ENCODE results near the gene GRB2. TPM values are rescaled to one million over a fixed set of nuclear protein-coding genes. Genes with fewer than 3 reads are reported as not detected.
"Not testable (repeated sequence)": the region's sequence is repeated elsewhere in the genome, so short reads cannot be mapped to it uniquely, and the experiment has no call there.

The GRB2 gene
- total RNA-seq, 2 donors from 2014 or later: 88.3 to 95.7 TPM

DNA sequence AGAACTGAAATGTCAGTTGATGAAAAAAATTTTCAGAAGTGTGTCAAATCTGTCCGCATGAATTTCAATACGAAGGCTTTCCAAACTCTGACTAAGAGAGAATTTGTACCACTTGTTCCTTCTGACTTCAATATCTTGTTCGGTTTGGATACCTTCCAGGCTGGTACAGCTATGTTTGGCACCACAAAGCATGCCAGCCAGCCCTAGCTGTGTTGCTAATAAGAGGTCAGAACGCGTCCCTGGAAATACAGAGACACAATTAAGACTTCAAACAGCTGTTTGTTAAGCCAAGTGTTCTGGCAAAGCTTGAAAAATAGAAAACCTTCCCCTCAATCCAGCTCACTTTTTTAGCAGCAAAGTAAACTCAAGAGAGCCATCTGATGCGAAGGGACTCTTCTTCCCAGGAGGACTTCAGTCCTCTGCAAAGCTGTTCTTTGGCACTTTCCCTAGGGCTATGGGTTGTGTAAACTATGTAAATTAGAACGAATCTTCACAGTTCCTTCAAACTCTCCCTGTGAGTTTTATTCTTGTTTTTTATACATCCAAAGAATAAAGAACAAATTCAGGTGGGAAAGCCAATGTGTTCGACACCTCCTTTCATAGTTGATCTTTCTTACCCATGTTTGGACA, 35.1 kb downstream of the GRB2 start:
- TF ChIP-seq POLR2A (IDR thresholded peaks at IDR 0.05): no peak
- no peak for TF ChIP-seq POLR2AphosphoS5 (IDR thresholded peaks at IDR 0.05)
- TF ChIP-seq, protein P1, sequence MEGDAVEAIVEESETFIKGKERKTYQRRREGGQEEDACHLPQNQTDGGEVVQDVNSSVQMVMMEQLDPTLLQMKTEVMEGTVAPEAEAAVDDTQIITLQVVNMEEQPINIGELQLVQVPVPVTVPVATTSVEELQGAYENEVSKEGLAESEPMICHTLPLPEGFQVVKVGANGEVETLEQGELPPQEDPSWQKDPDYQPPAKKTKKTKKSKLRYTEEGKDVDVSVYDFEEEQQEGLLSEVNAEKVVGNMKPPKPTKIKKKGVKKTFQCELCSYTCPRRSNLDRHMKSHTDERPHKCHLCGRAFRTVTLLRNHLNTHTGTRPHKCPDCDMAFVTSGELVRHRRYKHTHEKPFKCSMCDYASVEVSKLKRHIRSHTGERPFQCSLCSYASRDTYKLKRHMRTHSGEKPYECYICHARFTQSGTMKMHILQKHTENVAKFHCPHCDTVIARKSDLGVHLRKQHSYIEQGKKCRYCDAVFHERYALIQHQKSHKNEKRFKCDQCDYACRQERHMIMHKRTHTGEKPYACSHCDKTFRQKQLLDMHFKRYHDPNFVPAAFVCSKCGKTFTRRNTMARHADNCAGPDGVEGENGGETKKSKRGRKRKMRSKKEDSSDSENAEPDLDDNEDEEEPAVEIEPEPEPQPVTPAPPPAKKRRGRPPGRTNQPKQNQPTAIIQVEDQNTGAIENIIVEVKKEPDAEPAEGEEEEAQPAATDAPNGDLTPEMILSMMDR (IDR thresholded peaks at IDR 0.05): no peak
- intact Hi-C loops (cut with DNase I): no loop called here
- Histone ChIP-seq H3K9me3 (no peaks in the 10 kb centered on the region), H3K36me3 (no peaks in the 10 kb centered on the region), H3K27ac (no peak overlapping the region), H3K4me1 (replicated peaks) (peaks cover 8% of the 10 kb centered on the region), H3K4me3 (no peak overlapping the region), H3K27me3 (replicated peaks; ENCODE audit: insufficient read depth) (no peaks in the 10 kb centered on the region)
- DNase-seq (ENCODE audit: low spot score): peak; percentile 26
- 31% methylated on average over 8 of the region's 8 CpGs for WGBS

DNA sequence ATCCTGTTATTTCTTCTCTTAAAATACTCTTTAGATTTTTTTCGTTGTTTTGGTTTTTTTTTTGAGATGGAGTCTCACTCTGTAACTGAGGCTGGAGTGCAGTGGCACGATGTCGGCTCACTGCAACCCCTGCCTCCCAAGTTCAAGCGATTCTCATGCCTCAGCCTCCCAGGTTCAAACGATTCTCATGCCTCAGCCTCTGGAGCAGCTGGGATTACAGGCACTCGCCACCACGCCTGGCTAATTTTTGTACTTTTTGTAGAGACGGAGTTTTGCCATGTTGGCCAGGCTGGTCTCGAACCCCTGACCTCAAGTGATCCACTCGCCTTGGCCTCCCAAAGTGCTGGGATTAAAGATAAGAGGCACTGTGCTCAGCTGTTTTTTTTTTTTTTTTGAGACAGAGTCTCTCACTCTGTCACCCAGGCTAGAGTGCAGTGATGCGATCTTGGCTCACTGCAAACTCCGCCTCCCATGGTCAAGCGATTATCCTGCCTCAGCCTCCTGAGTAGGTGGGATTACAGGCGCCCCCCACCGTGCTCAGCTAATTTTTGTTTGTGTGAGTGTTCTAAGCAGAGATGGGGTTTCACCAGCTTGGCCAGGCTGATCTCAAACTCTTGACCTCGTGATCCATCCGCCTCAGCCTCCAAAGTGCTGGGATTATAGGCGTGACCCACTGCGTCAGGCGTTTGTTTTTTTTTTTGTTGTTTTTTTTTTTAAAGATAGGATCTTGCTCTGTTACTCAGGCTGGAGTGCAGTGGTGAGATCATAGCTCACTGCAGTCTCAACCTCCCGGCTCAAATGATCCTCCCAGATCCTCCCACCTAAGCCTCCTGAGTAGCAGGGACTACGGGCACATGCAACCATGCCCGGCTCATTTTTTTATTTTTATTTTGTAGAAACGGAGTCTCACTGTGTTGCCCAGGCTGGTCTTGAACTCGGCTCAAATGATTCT, 37.4 kb downstream of the GRB2 start:
- not testable (repeated sequence) for H3K9me3 ChIP-seq; H3K4me1 ChIP-seq (replicated peaks)
- 85% methylated on average over 25 of the region's 25 CpGs for WGBS

DNA sequence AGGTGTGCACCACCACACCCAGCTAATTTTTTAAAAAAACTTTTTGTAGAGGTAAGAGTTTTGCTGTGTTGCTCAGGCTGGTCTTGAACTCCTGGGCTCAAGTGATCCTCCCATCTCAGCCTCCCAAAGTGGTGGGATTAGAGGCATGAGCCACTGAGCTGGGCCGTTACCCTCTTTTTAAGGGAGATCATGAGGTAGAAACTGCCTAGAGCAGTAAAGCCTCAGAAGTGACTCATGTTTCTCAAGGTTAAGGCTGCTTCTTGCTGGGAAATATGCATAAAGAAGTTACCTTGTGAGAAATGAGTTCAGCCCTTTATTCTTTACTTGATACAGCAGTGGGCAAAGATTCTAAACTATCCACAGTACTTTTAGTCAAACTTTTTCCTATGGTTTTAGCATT, 38.2 kb downstream of the GRB2 start:
- H3K27me3 ChIP-seq (replicated peaks; ENCODE audit: insufficient read depth): no peaks in the 10 kb centered on the region
- TF ChIP-seq POLR2AphosphoS5 (IDR thresholded peaks at IDR 0.05) (no peak), POLR2A (IDR thresholded peaks at IDR 0.05) (no peak)
- TF ChIP-seq, protein P1 (IDR thresholded peaks at IDR 0.05): no peak
- WGBS: 88% methylated on average over 1 of the region's 1 CpG
- no peak overlapping the region for H3K4me3 ChIP-seq
- DNase-seq (ENCODE audit: low spot score): no peak
- H3K4me1 ChIP-seq (replicated peaks): peaks cover 10% of the 10 kb centered on the region
- intact Hi-C loops (cut with DNase I): no loop called here
- H3K9me3 ChIP-seq: no peaks in the 10 kb centered on the region
- no peaks in the 10 kb centered on the region for H3K36me3 ChIP-seq
- H3K27ac ChIP-seq: no peak overlapping the region

More for the DNA sequence above, 37.4 kb downstream of the GRB2 start:
- DNase-seq (ENCODE audit: low spot score); H3K27ac ChIP-seq; H3K27me3 ChIP-seq (replicated peaks; ENCODE audit: insufficient read depth); intact Hi-C loops (cut with DNase I); H3K4me3 ChIP-seq; H3K36me3 ChIP-seq: not testable (repeated sequence)

DNA sequence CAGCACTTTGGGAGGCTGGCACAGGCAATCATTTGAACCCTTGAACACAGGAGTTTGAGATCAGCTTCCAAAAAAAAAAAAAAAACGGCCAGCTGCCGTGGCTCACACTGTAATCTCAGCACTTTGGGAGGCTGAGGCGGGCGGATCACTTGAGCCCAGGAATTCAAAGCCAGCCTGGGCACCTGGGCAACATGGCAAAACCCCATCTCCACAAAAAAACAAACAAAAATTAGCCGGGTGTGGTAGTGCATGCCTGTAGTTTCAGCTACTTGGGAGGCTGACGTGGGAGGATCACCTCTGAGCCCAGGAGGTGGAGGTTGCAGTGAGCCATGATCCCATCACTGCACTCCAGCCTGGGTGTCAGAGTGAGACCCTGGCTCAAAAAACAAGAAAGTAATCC, 39.0 kb downstream of the GRB2 start:
- H3K9me3 ChIP-seq: no peaks in the 10 kb centered on the region
- intact Hi-C loops (cut with DNase I): no loop called here
- H3K36me3 ChIP-seq: no peaks in the 10 kb centered on the region
- TF ChIP-seq POLR2AphosphoS5 (IDR thresholded peaks at IDR 0.05) (no peak), POLR2A (IDR thresholded peaks at IDR 0.05) (no peak)
- TF ChIP-seq, protein P1 (IDR thresholded peaks at IDR 0.05): no peak
- H3K4me1 ChIP-seq (replicated peaks): peaks cover 10% of the 10 kb centered on the region
- no peak overlapping the region for H3K4me3 ChIP-seq
- no peak for DNase-seq (ENCODE audit: low spot score)
- WGBS: 37% methylated on average over 6 of the region's 6 CpGs
- no peaks in the 10 kb centered on the region for H3K27me3 ChIP-seq (replicated peaks; ENCODE audit: insufficient read depth)
- no peak overlapping the region for H3K27ac ChIP-seq

DNA sequence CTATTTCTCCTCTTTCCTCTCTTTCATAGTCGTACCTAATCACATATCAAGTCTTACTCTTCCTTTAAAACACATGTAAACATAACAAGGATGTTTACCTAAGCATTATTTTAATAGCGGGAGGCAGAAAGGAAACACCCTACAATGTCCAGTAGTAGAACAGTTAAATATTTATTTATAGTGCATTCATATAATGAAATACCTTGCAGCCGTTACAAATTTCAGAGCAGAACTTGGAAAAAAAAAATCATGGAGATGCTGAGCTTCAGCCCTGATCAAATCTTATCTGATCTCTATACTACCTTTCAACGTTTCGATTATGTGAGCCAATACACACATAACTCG, 39.6 kb downstream of the GRB2 start:
- no peak for DNase-seq (ENCODE audit: low spot score)
- no peak overlapping the region for H3K27ac ChIP-seq
- intact Hi-C loops (cut with DNase I): no loop called here
- peaks cover 10% of the 10 kb centered on the region for H3K4me1 ChIP-seq (replicated peaks)
- no peaks in the 10 kb centered on the region for H3K27me3 ChIP-seq (replicated peaks; ENCODE audit: insufficient read depth)
- TF ChIP-seq, protein P1 (IDR thresholded peaks at IDR 0.05): no peak
- TF ChIP-seq POLR2A (IDR thresholded peaks at IDR 0.05) (no peak), POLR2AphosphoS5 (IDR thresholded peaks at IDR 0.05) (no peak)
- no peaks in the 10 kb centered on the region for H3K9me3 ChIP-seq
- no peaks in the 10 kb centered on the region for H3K36me3 ChIP-seq
- 21% methylated on average over 6 of the region's 6 CpGs for WGBS
- no peak overlapping the region for H3K4me3 ChIP-seq

Data from prostate gland (tissue), 2 donors.